ENCODE measurements around the gene UBA52. TPM values are rescaled to one million over a fixed set of nuclear protein-coding genes. Genes with fewer than 3 reads are reported as not detected.

Gene UBA52
- polyA plus RNA-seq, 1 of the 3 experiments (the other 2 are of a cell fraction): 2,690 TPM

DNA sequence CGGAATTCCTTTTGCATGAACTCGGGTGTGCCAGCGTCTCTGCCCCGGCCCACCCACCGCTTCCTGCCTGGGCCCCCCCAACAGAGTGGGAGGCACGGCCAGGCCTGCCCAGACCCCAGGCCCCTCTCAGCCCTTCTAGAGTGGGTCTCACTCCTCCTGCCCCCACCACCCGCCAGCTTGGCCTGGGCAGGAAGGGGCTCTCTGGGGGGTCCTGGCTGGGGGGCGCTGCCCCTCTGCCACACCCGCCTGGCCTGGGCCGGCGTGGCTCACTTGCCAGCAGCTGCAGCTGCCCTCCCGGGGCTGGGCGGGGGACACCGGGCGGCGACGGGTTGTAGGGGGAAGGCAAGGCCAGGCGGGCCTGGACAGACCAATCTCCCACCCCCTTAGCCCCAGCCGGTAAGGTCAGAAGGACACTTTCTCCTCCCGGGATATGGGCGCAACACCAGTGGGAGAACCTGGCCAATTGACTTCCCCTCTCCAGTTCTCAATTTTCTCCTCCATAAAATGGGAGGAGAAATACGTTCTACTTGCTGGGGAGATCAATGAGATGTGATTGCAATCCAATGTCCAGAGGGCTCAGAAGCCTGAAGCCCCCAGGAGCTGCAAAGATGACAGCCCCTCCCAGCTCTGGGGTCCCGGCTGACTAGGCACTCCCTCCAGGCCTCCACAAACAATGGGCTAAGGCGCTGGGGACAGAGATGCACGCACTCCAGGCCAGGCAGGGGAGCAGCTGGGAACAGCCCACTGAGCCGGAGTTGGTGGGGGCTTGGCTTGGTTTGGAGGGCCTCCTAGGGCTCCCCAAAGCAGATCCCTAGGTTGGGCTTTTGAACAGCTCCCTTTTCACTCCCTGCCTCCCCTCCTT lies 32.5 kb downstream of the UBA52 start:
- Histone ChIP-seq H3K4me3 (ENCODE audit: low read depth in 2 of 2, low read length in 1 of 2) (no peak overlapping the region), H3K79me2 (ENCODE audit: insufficient read depth) (no peaks in the 10 kb centered on the region), H3F3A (replicated peaks; ENCODE audit: insufficient read depth) (peaks cover 22% of the 10 kb centered on the region), H3K4me1 (ENCODE audit: control insufficient read depth in 1 of 2, insufficient read depth in 2 of 2, low read depth in 1 of 2, low read length in 1 of 2) (no peaks in the 10 kb centered on the region; a peak in 1 of 4 replicates), H3K27ac (ENCODE audit: low read depth in 2 of 2, low read length in 1 of 2) (no peak overlapping the region), H3K27me3 (ENCODE audit: insufficient read depth) (peaks cover 39% of the 10 kb centered on the region), H3K4me2 (no peak overlapping the region), H2AFZ (ENCODE audit: low read depth) (no peak overlapping the region), H3K36me3 (replicated peaks in 1 of 2; ENCODE audit: control insufficient read depth in 1 of 2, insufficient read depth in 2 of 2, low read length in 1 of 2) (no peaks in the 10 kb centered on the region), H3K9me3 (no peaks in the 10 kb centered on the region), H3K9ac (no peak overlapping the region), H3K9me2 (no peaks in the 10 kb centered on the region), H4K20me1 (ENCODE audit: insufficient read depth) (no peaks in the 10 kb centered on the region)
- ChIA-PET POLR2A (no interaction called here), CTCF (interaction anchor here (0.9 to 2.8 kb wide), 9 partner anchors 9 to 262 kb away, joined by 3 to 19 read pairs (median 7); partner anchors contain the start of gene TMEM59L)
- peak; percentile 46 for DNase-seq
- 45% methylated on average over 14 of the region's 26 CpGs for WGBS (ENCODE audit: low lambda C conversion rate)
- TF ChIP-seq, protein P1, sequence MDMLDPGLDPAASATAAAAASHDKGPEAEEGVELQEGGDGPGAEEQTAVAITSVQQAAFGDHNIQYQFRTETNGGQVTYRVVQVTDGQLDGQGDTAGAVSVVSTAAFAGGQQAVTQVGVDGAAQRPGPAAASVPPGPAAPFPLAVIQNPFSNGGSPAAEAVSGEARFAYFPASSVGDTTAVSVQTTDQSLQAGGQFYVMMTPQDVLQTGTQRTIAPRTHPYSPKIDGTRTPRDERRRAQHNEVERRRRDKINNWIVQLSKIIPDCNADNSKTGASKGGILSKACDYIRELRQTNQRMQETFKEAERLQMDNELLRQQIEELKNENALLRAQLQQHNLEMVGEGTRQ (IDR thresholded peaks at IDR 0.05; ENCODE audit: borderline replicate concordance, low read depth, low read length): no peak
- TF ChIP-seq RXRA (IDR thresholded peaks at IDR 0.05; ENCODE audit: borderline replicate concordance, low read depth) (no peak), FOXJ3 (CRISPR knock-in tag; IDR thresholded peaks at IDR 0.05) (no peak), EP300 (IDR thresholded peaks at IDR 0.05; ENCODE audit: borderline replicate concordance in 1 of 2, low read depth in 1 of 2, low read length in 1 of 2) (no peak), NFIC (IDR thresholded peaks at IDR 0.05; ENCODE audit: borderline replicate concordance) (no peak), JUND (IDR thresholded peaks at IDR 0.05) (no peak), RCOR1 (IDR thresholded peaks at IDR 0.05; ENCODE audit: low read length) (no peak), CHD2 (IDR thresholded peaks at IDR 0.05; ENCODE audit: low read length, partially characterized antibody) (no peak), RFX5 (IDR thresholded peaks at IDR 0.05; ENCODE audit: low read length) (no peak), MEF2A (IDR thresholded peaks at IDR 0.05; ENCODE audit: borderline replicate concordance, low read depth) (no peak), GATA2 (CRISPR knock-in tag; IDR thresholded peaks at IDR 0.05) (no peak), RAD21 (IDR thresholded peaks at IDR 0.05; ENCODE audit: low read length) (no peak), TCF12 (IDR thresholded peaks at IDR 0.05) (no peak), TEAD4 (IDR thresholded peaks at IDR 0.05; ENCODE audit: borderline replicate concordance, insufficient read depth) (no peak)
- TF ChIP-seq, protein P2, sequence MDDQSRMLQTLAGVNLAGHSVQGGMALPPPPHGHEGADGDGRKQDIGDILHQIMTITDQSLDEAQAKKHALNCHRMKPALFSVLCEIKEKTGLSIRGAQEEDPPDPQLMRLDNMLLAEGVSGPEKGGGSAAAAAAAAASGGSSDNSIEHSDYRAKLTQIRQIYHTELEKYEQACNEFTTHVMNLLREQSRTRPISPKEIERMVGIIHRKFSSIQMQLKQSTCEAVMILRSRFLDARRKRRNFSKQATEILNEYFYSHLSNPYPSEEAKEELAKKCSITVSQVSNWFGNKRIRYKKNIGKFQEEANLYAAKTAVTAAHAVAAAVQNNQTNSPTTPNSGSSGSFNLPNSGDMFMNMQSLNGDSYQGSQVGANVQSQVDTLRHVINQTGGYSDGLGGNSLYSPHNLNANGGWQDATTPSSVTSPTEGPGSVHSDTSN (IDR thresholded peaks at IDR 0.05): no peak
- TF ChIP-seq, protein P3, sequence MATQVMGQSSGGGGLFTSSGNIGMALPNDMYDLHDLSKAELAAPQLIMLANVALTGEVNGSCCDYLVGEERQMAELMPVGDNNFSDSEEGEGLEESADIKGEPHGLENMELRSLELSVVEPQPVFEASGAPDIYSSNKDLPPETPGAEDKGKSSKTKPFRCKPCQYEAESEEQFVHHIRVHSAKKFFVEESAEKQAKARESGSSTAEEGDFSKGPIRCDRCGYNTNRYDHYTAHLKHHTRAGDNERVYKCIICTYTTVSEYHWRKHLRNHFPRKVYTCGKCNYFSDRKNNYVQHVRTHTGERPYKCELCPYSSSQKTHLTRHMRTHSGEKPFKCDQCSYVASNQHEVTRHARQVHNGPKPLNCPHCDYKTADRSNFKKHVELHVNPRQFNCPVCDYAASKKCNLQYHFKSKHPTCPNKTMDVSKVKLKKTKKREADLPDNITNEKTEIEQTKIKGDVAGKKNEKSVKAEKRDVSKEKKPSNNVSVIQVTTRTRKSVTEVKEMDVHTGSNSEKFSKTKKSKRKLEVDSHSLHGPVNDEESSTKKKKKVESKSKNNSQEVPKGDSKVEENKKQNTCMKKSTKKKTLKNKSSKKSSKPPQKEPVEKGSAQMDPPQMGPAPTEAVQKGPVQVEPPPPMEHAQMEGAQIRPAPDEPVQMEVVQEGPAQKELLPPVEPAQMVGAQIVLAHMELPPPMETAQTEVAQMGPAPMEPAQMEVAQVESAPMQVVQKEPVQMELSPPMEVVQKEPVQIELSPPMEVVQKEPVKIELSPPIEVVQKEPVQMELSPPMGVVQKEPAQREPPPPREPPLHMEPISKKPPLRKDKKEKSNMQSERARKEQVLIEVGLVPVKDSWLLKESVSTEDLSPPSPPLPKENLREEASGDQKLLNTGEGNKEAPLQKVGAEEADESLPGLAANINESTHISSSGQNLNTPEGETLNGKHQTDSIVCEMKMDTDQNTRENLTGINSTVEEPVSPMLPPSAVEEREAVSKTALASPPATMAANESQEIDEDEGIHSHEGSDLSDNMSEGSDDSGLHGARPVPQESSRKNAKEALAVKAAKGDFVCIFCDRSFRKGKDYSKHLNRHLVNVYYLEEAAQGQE (IDR thresholded peaks at IDR 0.05; ENCODE audit: low read depth, low read length): no peak
